KMS-11 (cell line): ENCODE measurements around the gene RBM45.

Experiments used
- H2AFZ ChIP-seq: fragments of 200-600 bp; sonication (generic); 2 replicates; pipeline ENCODE4 v1.6.1; 2016; ENCODE audit warnings: antibody characterized with exemption, mixed run types, low read depth
- H3K27ac ChIP-seq: fragments of 200-600 bp; sonication (generic); 2 replicates; pipeline ENCODE4 v1.6.1; 2016; ENCODE audit warnings: mild to moderate bottlenecking, mixed run types
- H3K27me3 ChIP-seq: fragments of 200-600 bp; sonication (generic); 2 replicates; pipeline ENCODE4 v1.6.1; 2017; ENCODE audit warnings: mild to moderate bottlenecking, low read depth, mixed run types, moderate library complexity; ENCODE audit not compliant: insufficient read depth
- H3K36me3 ChIP-seq: fragments of 200-600 bp; sonication (generic); 2 replicates; pipeline ENCODE4 v1.6.1; 2017; ENCODE audit warnings: mild to moderate bottlenecking, mixed run types; ENCODE audit not compliant: insufficient read depth
- H3K4me1 ChIP-seq: fragments of 200-600 bp; sonication (generic); 2 replicates; pipeline ENCODE4 v1.6.1; 2016; ENCODE audit warnings: mild to moderate bottlenecking, low read depth, mixed run types; ENCODE audit not compliant: poor library complexity, severe bottlenecking
- H3K4me2 ChIP-seq: fragments of 200-600 bp; sonication (generic); 2 replicates; pipeline ENCODE4 v1.7.0; 2016; ENCODE audit warnings: mild to moderate bottlenecking, mixed run types
- H3K4me3 ChIP-seq: fragments of 200-600 bp; sonication (generic); IDR thresholded peaks from 2 replicates; pipeline ENCODE4 v1.6.1; 2017; ENCODE audit warnings: low read depth, low read length, mixed read lengths; ENCODE audit not compliant: insufficient read depth
- H3K79me2 ChIP-seq: fragments of 200-600 bp; sonication (generic); 2 replicates; pipeline ENCODE4 v1.6.1; 2016; ENCODE audit warnings: low read depth, mixed run types; ENCODE audit not compliant: insufficient read depth
- H3K9ac ChIP-seq: fragments of 200-600 bp; sonication (generic); 2 replicates; pipeline ENCODE4 v1.6.1; 2016; ENCODE audit warnings: mild to moderate bottlenecking, mixed run types
- H4K20me1 ChIP-seq: fragments of 200-600 bp; sonication (generic); 2 replicates; pipeline ENCODE4 v1.6.1; 2016; ENCODE audit warnings: mild to moderate bottlenecking, mixed run types; ENCODE audit not compliant: insufficient read depth
- CTCF ChIP-seq: fragments of 200-600 bp; sonication (generic); conservative IDR thresholded peaks from 2 replicates; pipeline ENCODE4 v1.6.1; 2017; ENCODE audit warnings: low read depth, mild to moderate bottlenecking, antibody characterized with exemption, low read length, moderate library complexity, mixed read lengths

The RBM45 gene

GRCh38 chr2:178112202-178113152, at the start of gene RBM45:
Gene RBM45, plus strand, starts transcription at chr2:178112437. Its CDS starts 110 bp downstream, at chr2:178112547.
- peak within 1 kb of the TSS; percentile 51; the same call in 1 of the 2 replicates for H3K9ac ChIP-seq
- H3K4me2 ChIP-seq = peak within 1 kb of the TSS; percentile 94
- no peaks in the 10 kb centered on the region for H3K27me3 ChIP-seq
- TF ChIP-seq CTCF = peak; percentile 96
- H3K4me1 ChIP-seq = peaks cover 26% of the 10 kb centered on the region
- H3K4me3 ChIP-seq = peak within 1 kb of the TSS; percentile 83
- no peaks in the 10 kb centered on the region for H3K36me3 ChIP-seq
- peak within 1 kb of the TSS; percentile 68; the same call in 1 of the 2 replicates for H2AFZ ChIP-seq
- H3K79me2 ChIP-seq = peaks cover 30% of the 10 kb centered on the region; the same call in 1 of the 2 replicates
- H3K27ac ChIP-seq = peak within 1 kb of the TSS; percentile 56
- no peaks in the 10 kb centered on the region for H4K20me1 ChIP-seq

GRCh38 chr2:178066324-178066723, 45.9 kb upstream of the RBM45 start:
- Histone ChIP-seq H3K79me2 (no peaks in the 10 kb centered on the region), H3K27ac (no peak overlapping the region), H3K27me3 (no peaks in the 10 kb centered on the region), H4K20me1 (no peaks in the 10 kb centered on the region), H3K36me3 (no peaks in the 10 kb centered on the region), H3K4me2 (no peak overlapping the region), H3K4me1 (no peaks in the 10 kb centered on the region), H3K9ac (no peak overlapping the region), H2AFZ (no peak overlapping the region), H3K4me3 (no peak overlapping the region)
- TF ChIP-seq CTCF = no peak

- Histone ChIP-seq H3K9ac (no peak overlapping the region), H3K36me3 (no peaks in the 10 kb centered on the region), H2AFZ (no peak overlapping the region), H3K4me2 (no peak overlapping the region), H3K79me2 (no peaks in the 10 kb centered on the region), H3K4me3 (no peak overlapping the region), H3K4me1 (no peaks in the 10 kb centered on the region), H3K27me3 (no peaks in the 10 kb centered on the region), H4K20me1 (no peaks in the 10 kb centered on the region), H3K27ac (no peak overlapping the region)
- TF ChIP-seq CTCF = no peak
These were observed 45.2 kb upstream of the RBM45 start for GRCh38 chr2:178066890-178067669.

GRCh38 chr2:178068823-178069454, 43.3 kb upstream of the RBM45 start:
- no peaks in the 10 kb centered on the region for H3K4me1 ChIP-seq
- no peak overlapping the region for H3K4me2 ChIP-seq
- no peaks in the 10 kb centered on the region for H3K27me3 ChIP-seq
- no peaks in the 10 kb centered on the region for H3K79me2 ChIP-seq
- no peak overlapping the region for H2AFZ ChIP-seq
- no peaks in the 10 kb centered on the region for H3K36me3 ChIP-seq
- no peak for TF ChIP-seq CTCF
- H3K4me3 ChIP-seq = no peak overlapping the region
- H3K9ac ChIP-seq = no peak overlapping the region
- no peaks in the 10 kb centered on the region for H4K20me1 ChIP-seq
- H3K27ac ChIP-seq = no peak overlapping the region
